GM23338 (cell line): ENCODE measurements around the gene TMEM234. TPM values are rescaled to one million over a fixed set of nuclear protein-coding genes. Genes with fewer than 3 reads are reported as not detected.

Source experiments
- ATAC-seq: fragments of 200-7000 bp; cut with Tn5 transposase; 3 replicates; pipeline ENCODE4 v1.9.1; 2020
- DNase-seq: peaks from one replicate; pipeline ENCODE4 v3.0.0-alpha.2; 2015; ENCODE audit warnings: low spot score
- H2AFZ ChIP-seq: fragments of 200-600 bp; sonication (generic); 2 replicates; pipeline ENCODE4 v1.8.0; 2016; ENCODE audit warnings: antibody characterized with exemption, mild to moderate bottlenecking, moderate library complexity
- H3F3A ChIP-seq: fragments of 200-600 bp; sonication (generic); replicated peaks from 2 replicates; pipeline ENCODE4 v1.8.0; 2017; ENCODE audit warnings: antibody characterized with exemption, mixed run types, low read depth
- H3K27ac ChIP-seq: fragments of 200-600 bp; sonication (generic); 2 replicates; pipeline ENCODE4 v1.6.1; 2016; ENCODE audit warnings: low read depth
- H3K27me3 ChIP-seq: fragments of 200-600 bp; sonication (generic); 2 replicates; pipeline ENCODE4 v1.8.0; 2016; ENCODE audit warnings: mild to moderate bottlenecking, mixed run types, moderate library complexity; ENCODE audit not compliant: insufficient read depth
- H3K36me3 ChIP-seq: fragments of 200-600 bp; sonication (generic); 2 replicates; pipeline ENCODE4 v1.8.0; 2016; ENCODE audit warnings: mild to moderate bottlenecking; ENCODE audit not compliant: insufficient read depth
- H3K4me1 ChIP-seq: fragments of 200-600 bp; sonication (generic); 2 replicates; pipeline ENCODE4 v1.8.0; 2016; ENCODE audit warnings: mild to moderate bottlenecking, moderate library complexity; ENCODE audit not compliant: insufficient read depth
- H3K4me2 ChIP-seq: fragments of 200-600 bp; sonication (generic); 2 replicates; pipeline ENCODE4 v1.7.1; 2017; ENCODE audit warnings: mixed run types
- H3K4me3 ChIP-seq: fragments of 200-600 bp; sonication (generic); 2 replicates; pipeline ENCODE4 v1.6.1; 2016; ENCODE audit warnings: mixed run types
- H3K79me2 ChIP-seq: fragments of 200-600 bp; sonication (generic); replicated peaks from 2 replicates; pipeline ENCODE4 v1.8.0; 2017; ENCODE audit warnings: mild to moderate bottlenecking; ENCODE audit not compliant: insufficient read depth
- H3K9me2 ChIP-seq: fragments of 200-600 bp; sonication (generic); 2 replicates; pipeline ENCODE4 v1.8.0; 2017; ENCODE audit not compliant: insufficient read depth
- H4K20me1 ChIP-seq: fragments of 200-600 bp; sonication (generic); replicated peaks from 2 replicates; pipeline ENCODE4 v1.8.0; 2017; ENCODE audit warnings: mild to moderate bottlenecking; ENCODE audit not compliant: insufficient read depth
- H3K27ac Mint-ChIP-seq: 2 replicates; pipeline ENCODE4 v1.8.0; 2020; ENCODE audit warnings: inconsistent platforms, mild to moderate bottlenecking, moderate library complexity, mixed read lengths
- H3K27me3 Mint-ChIP-seq: 3 replicates; pipeline ENCODE4 v1.8.0; 2022; ENCODE audit warnings: low read depth, mild to moderate bottlenecking, moderate library complexity, mixed read lengths, inconsistent platforms; ENCODE audit not compliant: insufficient read depth, poor library complexity
- H3K36me3 Mint-ChIP-seq: 3 replicates; pipeline ENCODE4 v1.8.0; 2021; ENCODE audit warnings: low read depth, mild to moderate bottlenecking, inconsistent platforms, moderate library complexity, mixed read lengths
- H3K4me1 Mint-ChIP-seq: 3 replicates; pipeline ENCODE4 v1.8.0; 2020; ENCODE audit warnings: mild to moderate bottlenecking, inconsistent platforms, mixed read lengths
- H3K4me3 Mint-ChIP-seq: 3 replicates; pipeline ENCODE4 v1.8.0; 2021; ENCODE audit warnings: moderate library complexity, mild to moderate bottlenecking, inconsistent platforms, mixed read lengths
- H3K9me3 Mint-ChIP-seq: 3 replicates; pipeline ENCODE4 v1.8.0; 2020; ENCODE audit warnings: moderate library complexity, mild to moderate bottlenecking, inconsistent platforms, mixed read lengths
- CREB1 ChIP-seq: fragments of 250-450 bp; sonication (Bioruptor Pico); IDR thresholded peaks from 2 replicates; pipeline ENCODE4 v1.5.0; 2020; ENCODE audit warnings: low read depth, mild to moderate bottlenecking, moderate library complexity
- EZH2 ChIP-seq: fragments of 200-600 bp; sonication (generic); IDR thresholded peaks from one replicate; pipeline ENCODE4 v1.8.0; 2017; ENCODE audit warnings: antibody characterized with exemption, mild to moderate bottlenecking, low read depth; ENCODE audit not compliant: unreplicated experiment
- EZH2phosphoT487 ChIP-seq: fragments of 200-600 bp; sonication (generic); IDR thresholded peaks from one replicate; pipeline ENCODE4 v1.8.1; 2018; ENCODE audit warnings: antibody characterized with exemption; ENCODE audit not compliant: unreplicated experiment
- JUNB ChIP-seq: IDR thresholded peaks from one replicate; pipeline ENCODE4 v1.6.1; 2016; ENCODE audit warnings: antibody characterized with exemption; ENCODE audit not compliant: unreplicated experiment
- NANOG ChIP-seq: IDR thresholded peaks from 2 replicates; pipeline ENCODE4 v1.6.1; 2016; ENCODE audit warnings: antibody characterized with exemption, borderline replicate concordance
- POLR2AphosphoS5 ChIP-seq: IDR thresholded peaks from 2 replicates; pipeline ENCODE4 v1.6.1; 2016; ENCODE audit warnings: antibody characterized with exemption, low read depth
- STAT1 ChIP-seq: IDR thresholded peaks from one replicate; pipeline ENCODE4 v1.6.1; 2016; ENCODE audit warnings: antibody characterized with exemption; ENCODE audit not compliant: unreplicated experiment
- ZNF114 ChIP-seq: fragments of 250-450 bp; sonication (Bioruptor Pico); IDR thresholded peaks from 2 replicates; pipeline ENCODE4 v1.5.0; 2020; ENCODE audit warnings: mild to moderate bottlenecking, moderate library complexity
- ZNF331 ChIP-seq: fragments of 250-450 bp; sonication (Bioruptor Pico); IDR thresholded peaks from 2 replicates; pipeline ENCODE4 v1.5.0; 2020; ENCODE audit warnings: low read depth, mild to moderate bottlenecking, moderate library complexity
- polyA plus RNA-seq: library from polyadenylated mRNA; unstranded; fragments of >200 nt; fragmentation: Nextera tagmentation; extraction: Ambion mirVana; gene quantifications from 2 replicates; pipeline ENCODE4 v1.2.1, GENCODE V29; 2016
- total RNA-seq: library from RNA; depleted of rRNA; stranded (reverse); fragments of >200 nt; shearing (Covaris generic); gene quantifications from 2 replicates; pipeline ENCODE4 v1.2.3, GENCODE V29; 2014
- TF ChIP-seq, protein P1 (sequence below): IDR thresholded peaks from one replicate; pipeline ENCODE4 v1.6.1; 2018; ENCODE audit warnings: antibody characterized with exemption; ENCODE audit not compliant: unreplicated experiment
- TF ChIP-seq, protein P2 (sequence below): IDR thresholded peaks from 2 replicates; pipeline ENCODE4 v1.6.1; 2016; ENCODE audit warnings: antibody characterized with exemption
- TF ChIP-seq, protein P3 (sequence below), 2 experiments: fragments of 200-600 bp in 1 of 2; sonication (generic) in 1 of 2; conservative IDR thresholded peaks; 2 replicates each; pipeline versions ENCODE4 v1.5.1 to v1.6.1; 2016 to 2017; ENCODE audit warnings: antibody characterized with exemption in 2 of 2, low read depth in 2 of 2, mild to moderate bottlenecking in 2 of 2, moderate library complexity in 1 of 2

TMEM234 gene
- total and polyA plus RNA-seq, 2 experiments from 2014 or later: 4.7 to 8.2 TPM

DNA sequence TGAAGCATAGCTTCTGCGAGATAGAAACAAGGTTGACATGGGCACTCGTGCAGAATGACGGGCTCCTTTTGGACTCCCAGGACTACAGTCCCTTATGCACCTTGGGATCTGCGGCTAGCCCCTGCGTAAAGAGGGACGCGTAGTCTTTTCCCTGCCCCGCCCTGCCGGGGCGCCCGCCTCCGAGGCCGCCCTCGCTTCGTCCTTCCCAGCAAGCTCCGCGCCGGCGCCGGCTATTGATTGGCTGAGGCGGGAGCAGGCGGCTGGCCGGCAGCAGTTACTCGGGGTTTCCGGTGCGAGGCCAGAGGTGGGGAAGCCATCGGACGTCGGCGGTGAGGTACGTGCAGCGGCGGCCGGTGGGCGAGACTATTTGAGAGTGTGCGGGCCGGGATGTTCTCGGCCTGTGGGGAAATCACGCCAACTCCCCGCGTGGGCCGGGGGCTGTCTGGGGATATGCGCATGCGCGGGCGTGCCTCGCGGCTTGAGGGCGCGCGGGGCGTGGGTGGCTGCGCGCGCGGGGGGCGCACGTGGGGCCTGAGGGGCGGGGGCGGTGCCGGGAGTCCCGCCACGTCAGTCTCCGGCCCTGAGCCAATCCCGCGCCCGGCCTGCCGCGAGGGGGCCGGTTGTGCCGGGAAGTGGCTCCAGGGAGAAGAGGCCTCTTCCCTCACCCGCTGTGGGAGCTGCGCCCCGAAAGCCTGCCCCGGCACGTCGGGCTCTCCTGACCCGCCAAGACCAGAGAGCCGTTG is 42.5 kb downstream of the TMEM234 start, which contains the start of gene TXLNA:
TXLNA (plus strand) TSS at position 233 of the 743 bp plus-strand sequence. CDS start 671 bp downstream, outside the sequence.
- no peaks in the 10 kb centered on the region for H3K27me3 ChIP-seq
- peak within 1 kb of the TSS; percentile 94 for H2AFZ ChIP-seq
- peaks cover 30% of the 10 kb centered on the region for H3F3A ChIP-seq
- peak within 1 kb of the TSS; percentile 97 for H3K4me2 ChIP-seq
- peak within 1 kb of the TSS; percentile 93 for H3K4me3 ChIP-seq
- H3K9me2 ChIP-seq: no peaks in the 10 kb centered on the region
- peaks cover 30% of the 10 kb centered on the region for H3K4me1 ChIP-seq
- Mint-ChIP-seq H3K9me3 (no peaks in the 10 kb centered on the region), H3K27me3 (peaks cover 14% of the 10 kb centered on the region), H3K36me3 (peaks cover 43% of the 10 kb centered on the region), H3K27ac (peak within 1 kb of the TSS; percentile 96), H3K4me3 (peak within 1 kb of the TSS; percentile 95), H3K4me1 (peaks cover 38% of the 10 kb centered on the region)
- H3K36me3 ChIP-seq: peaks cover 17% of the 10 kb centered on the region
- peak; percentile 96 for DNase-seq
- H3K79me2 ChIP-seq: peaks cover 41% of the 10 kb centered on the region
- H4K20me1 ChIP-seq: peaks cover 23% of the 10 kb centered on the region
- H3K27ac ChIP-seq: peak within 1 kb of the TSS; percentile 96
- peak; percentile 89 for ATAC-seq
- TF ChIP-seq JUNB (no peak), EZH2 (no peak), POLR2AphosphoS5 (peak; percentile 91), CREB1 (CRISPR knock-in tag) (0 out of 2 replicates have a peak, but pooled peaks have one; percentile 9)
- TF ChIP-seq, protein P1, sequence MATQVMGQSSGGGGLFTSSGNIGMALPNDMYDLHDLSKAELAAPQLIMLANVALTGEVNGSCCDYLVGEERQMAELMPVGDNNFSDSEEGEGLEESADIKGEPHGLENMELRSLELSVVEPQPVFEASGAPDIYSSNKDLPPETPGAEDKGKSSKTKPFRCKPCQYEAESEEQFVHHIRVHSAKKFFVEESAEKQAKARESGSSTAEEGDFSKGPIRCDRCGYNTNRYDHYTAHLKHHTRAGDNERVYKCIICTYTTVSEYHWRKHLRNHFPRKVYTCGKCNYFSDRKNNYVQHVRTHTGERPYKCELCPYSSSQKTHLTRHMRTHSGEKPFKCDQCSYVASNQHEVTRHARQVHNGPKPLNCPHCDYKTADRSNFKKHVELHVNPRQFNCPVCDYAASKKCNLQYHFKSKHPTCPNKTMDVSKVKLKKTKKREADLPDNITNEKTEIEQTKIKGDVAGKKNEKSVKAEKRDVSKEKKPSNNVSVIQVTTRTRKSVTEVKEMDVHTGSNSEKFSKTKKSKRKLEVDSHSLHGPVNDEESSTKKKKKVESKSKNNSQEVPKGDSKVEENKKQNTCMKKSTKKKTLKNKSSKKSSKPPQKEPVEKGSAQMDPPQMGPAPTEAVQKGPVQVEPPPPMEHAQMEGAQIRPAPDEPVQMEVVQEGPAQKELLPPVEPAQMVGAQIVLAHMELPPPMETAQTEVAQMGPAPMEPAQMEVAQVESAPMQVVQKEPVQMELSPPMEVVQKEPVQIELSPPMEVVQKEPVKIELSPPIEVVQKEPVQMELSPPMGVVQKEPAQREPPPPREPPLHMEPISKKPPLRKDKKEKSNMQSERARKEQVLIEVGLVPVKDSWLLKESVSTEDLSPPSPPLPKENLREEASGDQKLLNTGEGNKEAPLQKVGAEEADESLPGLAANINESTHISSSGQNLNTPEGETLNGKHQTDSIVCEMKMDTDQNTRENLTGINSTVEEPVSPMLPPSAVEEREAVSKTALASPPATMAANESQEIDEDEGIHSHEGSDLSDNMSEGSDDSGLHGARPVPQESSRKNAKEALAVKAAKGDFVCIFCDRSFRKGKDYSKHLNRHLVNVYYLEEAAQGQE: no peak

DNA sequence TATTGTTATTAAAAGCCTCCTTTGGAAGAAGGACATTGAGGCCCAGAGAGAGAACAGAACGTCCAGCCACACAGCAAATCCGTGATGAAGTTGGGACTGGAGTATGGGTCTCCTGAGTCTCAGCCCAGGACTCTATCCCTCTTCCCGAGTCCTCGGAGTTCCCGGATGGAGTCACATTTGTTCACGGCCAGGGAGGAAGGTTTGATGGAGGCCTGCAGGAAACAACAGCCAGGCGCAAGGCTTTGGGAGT is 43.0 kb downstream of the TMEM234 start:
- Mint-ChIP-seq H3K4me3 (peak overlapping the region; percentile 95), H3K27ac (peak overlapping the region; percentile 89), H3K36me3 (peaks cover 38% of the 10 kb centered on the region), H3K9me3 (no peaks in the 10 kb centered on the region), H3K4me1 (peaks cover 36% of the 10 kb centered on the region), H3K27me3 (peaks cover 14% of the 10 kb centered on the region)
- H3K79me2 ChIP-seq: peaks cover 36% of the 10 kb centered on the region
- ATAC-seq (peak; percentile 28), DNase-seq (no peak)
- H3K4me3 ChIP-seq: peak overlapping the region; percentile 93
- peak overlapping the region; percentile 97 for H3K4me2 ChIP-seq
- H3K9me2 ChIP-seq: no peaks in the 10 kb centered on the region
- peak overlapping the region; percentile 94 for H2AFZ ChIP-seq
- peaks cover 34% of the 10 kb centered on the region for H3F3A ChIP-seq
- H3K4me1 ChIP-seq: peaks cover 30% of the 10 kb centered on the region
- peaks cover 12% of the 10 kb centered on the region for H3K36me3 ChIP-seq
- H3K27ac ChIP-seq: peak overlapping the region; percentile 96
- H4K20me1 ChIP-seq: peaks cover 20% of the 10 kb centered on the region
- H3K27me3 ChIP-seq: no peaks in the 10 kb centered on the region
- TF ChIP-seq CREB1 (CRISPR knock-in tag) (no peak), EZH2phosphoT487 (no peak), ZNF114 (no peak), JUNB (no peak), STAT1 (no peak), EZH2 (no peak), ZNF331 (CRISPR knock-in tag) (no peak), NANOG (no peak), POLR2AphosphoS5 (no peak)
- TF ChIP-seq, protein P2, sequence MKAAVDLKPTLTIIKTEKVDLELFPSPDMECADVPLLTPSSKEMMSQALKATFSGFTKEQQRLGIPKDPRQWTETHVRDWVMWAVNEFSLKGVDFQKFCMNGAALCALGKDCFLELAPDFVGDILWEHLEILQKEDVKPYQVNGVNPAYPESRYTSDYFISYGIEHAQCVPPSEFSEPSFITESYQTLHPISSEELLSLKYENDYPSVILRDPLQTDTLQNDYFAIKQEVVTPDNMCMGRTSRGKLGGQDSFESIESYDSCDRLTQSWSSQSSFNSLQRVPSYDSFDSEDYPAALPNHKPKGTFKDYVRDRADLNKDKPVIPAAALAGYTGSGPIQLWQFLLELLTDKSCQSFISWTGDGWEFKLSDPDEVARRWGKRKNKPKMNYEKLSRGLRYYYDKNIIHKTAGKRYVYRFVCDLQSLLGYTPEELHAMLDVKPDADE: no peak
- TF ChIP-seq, protein P1: no peak
- TF ChIP-seq, protein P3, sequence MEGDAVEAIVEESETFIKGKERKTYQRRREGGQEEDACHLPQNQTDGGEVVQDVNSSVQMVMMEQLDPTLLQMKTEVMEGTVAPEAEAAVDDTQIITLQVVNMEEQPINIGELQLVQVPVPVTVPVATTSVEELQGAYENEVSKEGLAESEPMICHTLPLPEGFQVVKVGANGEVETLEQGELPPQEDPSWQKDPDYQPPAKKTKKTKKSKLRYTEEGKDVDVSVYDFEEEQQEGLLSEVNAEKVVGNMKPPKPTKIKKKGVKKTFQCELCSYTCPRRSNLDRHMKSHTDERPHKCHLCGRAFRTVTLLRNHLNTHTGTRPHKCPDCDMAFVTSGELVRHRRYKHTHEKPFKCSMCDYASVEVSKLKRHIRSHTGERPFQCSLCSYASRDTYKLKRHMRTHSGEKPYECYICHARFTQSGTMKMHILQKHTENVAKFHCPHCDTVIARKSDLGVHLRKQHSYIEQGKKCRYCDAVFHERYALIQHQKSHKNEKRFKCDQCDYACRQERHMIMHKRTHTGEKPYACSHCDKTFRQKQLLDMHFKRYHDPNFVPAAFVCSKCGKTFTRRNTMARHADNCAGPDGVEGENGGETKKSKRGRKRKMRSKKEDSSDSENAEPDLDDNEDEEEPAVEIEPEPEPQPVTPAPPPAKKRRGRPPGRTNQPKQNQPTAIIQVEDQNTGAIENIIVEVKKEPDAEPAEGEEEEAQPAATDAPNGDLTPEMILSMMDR (conservative IDR thresholded peaks at IDR 0.05; ENCODE audit: low read depth in 2 of 2): no peak
